Left lung (tissue), 10 donors: Measurements from ENCODE around the gene TNIK. TPM values are rescaled to one million over a fixed set of nuclear protein-coding genes. Genes with fewer than 3 reads are reported as not detected.

Experiments used
- ATAC-seq: fragments of 200-7000 bp; cut with Tn5 transposase; one replicate; pipeline ENCODE4 v1.9.1; 2020; ENCODE audit warnings: moderate library complexity
- DNase-seq, 4 donors: peaks; one replicate each; pipeline ENCODE4 v3.0.0-alpha.2; 2013 to 2020
- H3K27ac ChIP-seq, 2 donors: fragments of 200-600 bp; sonication (generic) in 1 of 2; one replicate each; pipeline versions ENCODE4 v1.5.0 to v1.8.0; 2020 to 2021
- H3K27me3 ChIP-seq, 2 donors: fragments of 200-600 bp; sonication (generic) in 1 of 2; one replicate each; pipeline versions ENCODE4 v1.5.0 to v1.8.0; 2020 to 2021
- H3K36me3 ChIP-seq, 2 donors: fragments of 200-600 bp; sonication (generic) in 1 of 2; one replicate each; pipeline versions ENCODE4 v1.5.0 to v1.8.0; 2020 to 2021
- H3K4me1 ChIP-seq, 2 donors: fragments of 200-600 bp; one replicate each; pipeline ENCODE4 v1.8.0; 2021
- H3K4me3 ChIP-seq, 2 donors: fragments of 200-600 bp; sonication (generic) in 1 of 2; one replicate each; pipeline versions ENCODE4 v1.5.0 to v1.8.0; 2020 to 2021; ENCODE audit warnings: mild to moderate bottlenecking in 1 of 2
- H3K9me3 ChIP-seq, 2 donors: fragments of 200-600 bp; sonication (generic) in 1 of 2; one replicate each; pipeline versions ENCODE4 v1.5.0 to v1.8.0; 2020 to 2021
- CTCF ChIP-seq, 2 donors: fragments of 200-600 bp; sonication (generic) in 1 of 2; IDR thresholded peaks; one replicate each; pipeline versions ENCODE4 v1.5.0 to v1.8.0; 2021; ENCODE audit warnings: antibody characterized with exemption in 2 of 2
- intact Hi-C, 2 donors: fragments of 100-400 bp; cut with DNase I; formaldehyde crosslinking; loops; one replicate each; pipeline versions ENCODE4 v1.11.2 to v1.14.2; 2022
- microRNA-seq, 2 donors: library from miRNA; unstranded; fragments of <30 nt; microRNA quantifications; one replicate each; pipeline ENCODE4, GENCODE V29; 2019
- polyA plus RNA-seq, 6 donors: library from polyadenylated mRNA; unstranded; fragments of 120-200 nt; gene quantifications; one replicate each; pipeline ENCODE4 v1.2.1, GENCODE V29; 2013; ENCODE audit not compliant: insufficient read length in 6 of 6
- total RNA-seq, 2 donors: library from RNA; stranded (reverse); fragmentation: NEBNext Ultra II Directional; extraction: Animal tissue kit (Norgen Biotek cat#: 25700); gene quantifications; one replicate each; pipeline ENCODE4 v1.2.1, GENCODE V29; 2021
- donor health status: DM: no; HTN: yes; CAD: no.
- donor health status: DM: no; HTN: no; CAD: no.

TNIK gene
- total and polyA plus RNA-seq, 8 donors: 14.8 to 42.0 (median 17.4) TPM

- Histone ChIP-seq H3K4me1 (no peaks in the 10 kb centered on the region), H3K36me3 (no peaks in the 10 kb centered on the region), H3K27me3 (no peaks in the 10 kb centered on the region), H3K9me3 (no peaks in the 10 kb centered on the region), H3K4me3 (no peak overlapping the region), H3K27ac (no peak overlapping the region)
- no peak for ATAC-seq
- DNase-seq: peak in 1 of 4 donors; percentile 6
- TF ChIP-seq CTCF (IDR thresholded peaks at IDR 0.05): no peak
- intact Hi-C loops: no loop called here
These were observed 441.9 kb downstream of the TNIK start for GRCh38 chr3:171018156-171018935.

- H3K27me3 ChIP-seq: no peaks in the 10 kb centered on the region
- no peak for TF ChIP-seq CTCF (IDR thresholded peaks at IDR 0.05)
- H3K9me3 ChIP-seq: no peaks in the 10 kb centered on the region
- H3K36me3 ChIP-seq: no peaks in the 10 kb centered on the region
- intact Hi-C loops: no loop called here
- DNase-seq (no peak), ATAC-seq (no peak)
- no peak overlapping the region for H3K27ac ChIP-seq
- no peaks in the 10 kb centered on the region for H3K4me1 ChIP-seq
- H3K4me3 ChIP-seq: no peak overlapping the region
These were observed 446.1 kb downstream of the TNIK start for GRCh38 chr3:171013822-171014748.

GRCh38 chr3:171011873-171012336 lies 448.3 kb downstream of the TNIK start:
- ATAC-seq (no peak), DNase-seq (no peak)
- no peaks in the 10 kb centered on the region for H3K36me3 ChIP-seq
- no peak overlapping the region for H3K4me3 ChIP-seq
- no peaks in the 10 kb centered on the region for H3K9me3 ChIP-seq
- TF ChIP-seq CTCF (IDR thresholded peaks at IDR 0.05): no peak
- H3K4me1 ChIP-seq: no peaks in the 10 kb centered on the region
- no peaks in the 10 kb centered on the region for H3K27me3 ChIP-seq
- intact Hi-C loops: no loop called here
- no peak overlapping the region for H3K27ac ChIP-seq

Small RNA genes within 50 kb of the gene (microRNA-seq; reads per million reads assigned to microRNA genes)
- 0 reads per million in 2 donors for gene MIR569
